PC-3 (cell line): ENCODE data around the gene SOX5.

ENCODE experiments used
- EZH2 ChIP-seq: fragments of 300-600 bp; sonication (generic); IDR thresholded peaks from one replicate; pipeline ENCODE4 v1.6.1; 2017; ENCODE audit warnings: antibody characterized with exemption, mild to moderate bottlenecking, low read length; ENCODE audit not compliant: unreplicated experiment
- EZH2phosphoT487 ChIP-seq: fragments of 300-600 bp; sonication (generic); IDR thresholded peaks from 2 replicates; pipeline ENCODE4 v1.6.1; 2018; ENCODE audit warnings: mild to moderate bottlenecking, antibody characterized with exemption, low read length, borderline replicate concordance
- TF ChIP-seq, protein P1 (sequence below): fragments of 300-600 bp; sonication (generic); conservative IDR thresholded peaks from 2 replicates; pipeline ENCODE4 v1.5.1; 2017; ENCODE audit warnings: antibody characterized with exemption, low read depth, mild to moderate bottlenecking, low read length

DNA sequence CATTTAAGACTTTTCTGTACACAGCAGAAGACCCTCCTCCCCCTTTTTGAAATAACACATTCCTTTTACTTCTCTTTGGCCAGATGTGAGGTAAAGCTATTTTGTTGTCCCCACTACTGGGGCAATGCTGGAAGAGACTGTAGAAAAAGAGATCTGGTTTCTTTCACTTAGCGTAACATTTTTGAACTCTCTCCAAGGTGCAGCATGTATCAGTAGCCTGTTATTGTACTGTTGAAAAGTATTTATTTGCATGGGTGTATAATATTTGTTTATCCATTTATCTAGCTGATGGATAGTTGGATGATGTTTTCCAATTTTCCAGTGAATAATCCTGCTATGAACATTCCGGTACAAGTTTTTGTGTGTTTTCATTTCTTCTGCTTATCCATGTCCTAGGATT lies 335.2 kb downstream of the SOX5 start:
- TF ChIP-seq, protein P1, sequence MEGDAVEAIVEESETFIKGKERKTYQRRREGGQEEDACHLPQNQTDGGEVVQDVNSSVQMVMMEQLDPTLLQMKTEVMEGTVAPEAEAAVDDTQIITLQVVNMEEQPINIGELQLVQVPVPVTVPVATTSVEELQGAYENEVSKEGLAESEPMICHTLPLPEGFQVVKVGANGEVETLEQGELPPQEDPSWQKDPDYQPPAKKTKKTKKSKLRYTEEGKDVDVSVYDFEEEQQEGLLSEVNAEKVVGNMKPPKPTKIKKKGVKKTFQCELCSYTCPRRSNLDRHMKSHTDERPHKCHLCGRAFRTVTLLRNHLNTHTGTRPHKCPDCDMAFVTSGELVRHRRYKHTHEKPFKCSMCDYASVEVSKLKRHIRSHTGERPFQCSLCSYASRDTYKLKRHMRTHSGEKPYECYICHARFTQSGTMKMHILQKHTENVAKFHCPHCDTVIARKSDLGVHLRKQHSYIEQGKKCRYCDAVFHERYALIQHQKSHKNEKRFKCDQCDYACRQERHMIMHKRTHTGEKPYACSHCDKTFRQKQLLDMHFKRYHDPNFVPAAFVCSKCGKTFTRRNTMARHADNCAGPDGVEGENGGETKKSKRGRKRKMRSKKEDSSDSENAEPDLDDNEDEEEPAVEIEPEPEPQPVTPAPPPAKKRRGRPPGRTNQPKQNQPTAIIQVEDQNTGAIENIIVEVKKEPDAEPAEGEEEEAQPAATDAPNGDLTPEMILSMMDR = no peak
- no peak for TF ChIP-seq EZH2
- no peak for TF ChIP-seq EZH2phosphoT487
